Hematopoietic multipotent progenitor cell treated with erythropoietin and hydrocortisone succinate and interleukin-3 and kit ligand, for 17 days (in vitro differentiated cells): ENCODE data around the gene ADGRL3.
"Not testable (repeated sequence)": the region's sequence is repeated elsewhere in the genome, so short reads cannot be mapped to it uniquely, and the experiment has no call there.

Experiments
- DNase-seq: peaks from one replicate; pipeline ENCODE4 v3.0.0-alpha.2; 2015; ENCODE audit warnings: low spot score

Gene ADGRL3

GRCh38 chr4:61817071-61817470 is 616.9 kb downstream of the ADGRL3 start:
- no peak for DNase-seq

DNA sequence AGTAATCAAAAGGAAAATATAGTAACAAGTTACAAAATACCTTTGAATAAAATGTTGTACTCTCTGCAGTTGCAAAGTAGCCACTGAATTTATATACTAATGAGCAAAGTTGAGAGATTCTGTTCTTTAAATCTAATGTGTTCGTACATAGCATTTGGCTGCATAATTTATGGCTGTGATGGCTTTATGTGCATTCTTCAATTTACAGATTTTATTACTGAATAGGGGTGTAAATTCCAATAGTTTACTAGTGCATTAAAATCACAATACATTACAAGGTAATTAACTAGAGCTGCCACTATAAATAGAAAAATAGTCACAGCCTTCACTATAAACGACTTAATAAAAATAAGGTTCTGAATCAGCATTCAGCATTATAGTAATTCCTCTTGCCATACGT is 620.0 kb downstream of the ADGRL3 start:
- no peak for DNase-seq

GRCh38 chr4:61824454-61824853 is 624.3 kb downstream of the ADGRL3 start:
- no peak for DNase-seq

DNA sequence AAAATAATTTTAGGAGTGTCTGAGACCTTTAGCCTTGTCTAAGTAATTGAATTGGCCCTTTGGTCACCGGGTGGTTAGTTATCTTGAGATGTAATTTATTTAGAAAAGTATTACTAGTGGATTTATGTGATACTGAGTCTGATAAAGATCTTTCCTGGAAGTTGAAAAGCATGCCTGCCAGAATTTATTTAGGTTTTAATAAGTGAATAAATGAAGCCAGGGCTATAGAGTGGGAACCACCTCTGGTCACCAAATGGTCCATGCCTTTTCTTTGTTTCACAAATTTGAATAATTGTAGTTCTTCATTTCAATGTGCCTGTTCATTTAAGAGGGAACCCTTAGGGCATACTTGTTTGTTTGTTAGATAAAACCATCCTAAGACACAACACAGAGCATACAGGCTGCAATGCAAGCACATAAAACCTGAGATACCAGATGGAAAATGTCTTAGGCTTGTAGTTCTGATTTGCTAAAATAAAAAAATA is 627.8 kb downstream of the ADGRL3 start:
- no peak for DNase-seq

GRCh38 chr4:61828960-61829359 is 628.8 kb downstream of the ADGRL3 start:
- no peak for DNase-seq

DNA sequence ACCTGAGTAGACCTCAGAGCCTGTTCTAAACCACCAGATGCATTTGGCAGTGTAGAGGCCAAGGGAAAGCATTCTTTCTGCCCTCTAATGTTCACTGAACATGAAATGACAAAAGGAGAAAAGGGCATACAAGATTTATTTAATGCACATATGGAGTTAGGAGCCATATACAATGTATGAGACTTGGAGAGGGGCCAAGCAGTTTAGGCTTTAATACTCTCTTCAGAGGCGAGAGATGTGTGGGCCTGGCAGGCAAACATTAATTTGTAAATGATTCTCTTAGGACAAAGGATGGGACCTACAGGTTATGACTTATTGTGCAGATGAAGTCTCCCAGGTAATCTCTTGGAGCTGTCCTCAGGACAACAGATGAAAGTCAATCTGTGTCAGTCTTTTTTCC is 631.9 kb downstream of the ADGRL3 start:
- DNase-seq: no peak

DNA sequence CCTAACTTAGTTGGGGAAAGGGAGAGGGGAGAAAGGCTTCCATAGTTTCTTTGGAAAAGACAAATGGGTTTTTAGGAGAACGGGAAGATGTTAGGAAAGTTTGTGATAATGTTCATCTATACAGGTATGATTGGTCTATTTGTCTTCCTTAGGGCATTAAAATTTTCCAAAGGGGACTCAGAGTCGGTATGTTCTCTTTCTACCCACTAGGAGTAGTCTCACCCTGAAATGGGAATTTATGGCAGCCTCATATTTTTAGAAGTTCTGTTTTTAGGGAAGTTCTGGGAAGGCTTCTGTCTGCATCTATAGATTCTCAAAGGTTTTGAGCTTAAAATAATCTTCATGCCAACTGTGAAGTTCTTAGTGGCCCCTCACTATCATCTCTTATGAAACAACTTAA is 637.3 kb downstream of the ADGRL3 start:
- no peak for DNase-seq

GRCh38 chr4:61838072-61838471 is 637.9 kb downstream of the ADGRL3 start:
- no peak for DNase-seq

DNA sequence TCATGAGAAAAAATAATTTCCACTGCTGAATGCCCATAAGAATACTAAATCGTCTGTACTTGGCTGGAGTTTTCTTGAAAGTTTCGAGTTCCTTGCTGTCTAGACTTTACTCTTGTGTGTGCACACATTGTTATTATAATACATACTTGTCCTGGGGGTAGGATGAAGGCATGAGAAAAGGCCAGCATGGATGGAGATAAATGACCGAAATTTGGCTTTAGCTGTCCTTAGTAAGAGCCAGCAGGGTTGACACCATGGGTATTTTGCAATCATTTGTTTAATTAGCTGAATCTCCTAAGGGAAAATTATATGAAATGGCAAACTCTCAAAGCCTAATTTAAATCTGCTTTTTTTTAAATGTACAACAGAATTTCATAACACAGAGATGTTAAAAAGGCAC is 641.6 kb downstream of the ADGRL3 start:
- DNase-seq: no peak

DNA sequence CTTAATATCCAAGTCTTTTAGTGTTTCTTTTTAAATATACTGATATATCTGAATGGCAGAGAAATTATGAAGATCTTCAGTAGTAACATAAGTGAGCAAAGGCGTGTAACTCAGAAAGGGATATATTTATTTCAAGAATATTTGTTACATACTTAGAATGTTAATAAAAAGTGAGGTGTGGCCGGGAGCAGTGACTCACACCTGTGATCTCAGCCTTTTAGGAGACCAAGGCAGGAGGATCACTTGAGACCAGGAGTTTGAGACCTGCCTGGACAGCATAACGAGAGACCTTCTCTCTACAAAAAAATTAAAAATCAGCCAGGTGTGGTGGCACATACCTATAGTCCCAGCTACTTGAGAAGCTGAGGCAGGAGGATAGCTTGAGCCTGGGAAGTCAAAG is 651.0 kb downstream of the ADGRL3 start:
- DNase-seq: no peak

- DNase-seq: not testable (repeated sequence)
Observed at GRCh38 chr4:61852105-61852504, 652.0 kb downstream of the ADGRL3 start.

GRCh38 chr4:61853041-61853440 is 652.9 kb downstream of the ADGRL3 start:
- no peak for DNase-seq

- DNase-seq: no peak
Observed at GRCh38 chr4:61860376-61860775, 660.2 kb downstream of the ADGRL3 start.

DNA sequence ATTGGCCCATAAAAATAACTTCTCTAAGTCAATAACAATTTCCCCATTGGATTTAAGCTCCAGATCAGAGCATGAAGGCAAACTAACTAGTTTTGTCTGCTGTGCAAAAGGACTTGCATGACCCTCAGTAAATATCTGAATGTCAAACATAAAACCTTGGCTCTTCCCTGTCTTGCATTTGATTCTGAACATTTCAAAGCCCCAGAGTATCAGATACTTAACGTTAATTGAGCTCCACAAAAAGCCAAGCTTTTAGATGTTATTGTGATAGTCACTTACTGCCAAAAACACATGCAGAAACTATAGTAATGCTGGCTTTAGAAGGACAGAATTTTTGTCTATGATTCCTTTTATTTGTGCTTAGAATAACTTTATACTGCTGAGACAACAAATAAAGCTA is 664.2 kb downstream of the ADGRL3 start:
- DNase-seq: no peak

GRCh38 chr4:61866378-61867030 is 666.4 kb downstream of the ADGRL3 start:
- DNase-seq: no peak

DNA sequence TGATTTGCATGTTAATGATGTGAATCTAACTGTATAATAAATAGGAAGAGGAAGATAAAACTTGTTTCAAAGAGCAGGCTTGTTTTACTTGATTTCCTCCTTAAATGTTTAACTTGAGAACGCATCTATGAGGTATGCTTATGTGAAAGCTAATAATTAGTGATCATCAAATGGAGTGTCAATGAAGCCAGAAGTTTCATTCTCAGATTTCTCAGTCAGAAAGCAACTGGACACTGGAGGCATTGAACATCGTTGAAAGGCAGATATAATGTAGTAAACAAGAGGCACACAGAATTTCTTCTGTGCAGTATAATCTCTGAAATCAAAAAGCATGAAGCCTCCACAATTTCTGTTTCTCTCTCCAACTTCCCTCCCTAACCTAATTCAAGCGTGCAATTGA is 672.9 kb downstream of the ADGRL3 start:
- DNase-seq: no peak

GRCh38 chr4:61877266-61877665 is 677.1 kb downstream of the ADGRL3 start:
- no peak for DNase-seq

GRCh38 chr4:61877893-61878292 is 677.8 kb downstream of the ADGRL3 start:
- no peak for DNase-seq

GRCh38 chr4:61882381-61882780 is 682.3 kb downstream of the ADGRL3 start:
- DNase-seq: no peak

DNA sequence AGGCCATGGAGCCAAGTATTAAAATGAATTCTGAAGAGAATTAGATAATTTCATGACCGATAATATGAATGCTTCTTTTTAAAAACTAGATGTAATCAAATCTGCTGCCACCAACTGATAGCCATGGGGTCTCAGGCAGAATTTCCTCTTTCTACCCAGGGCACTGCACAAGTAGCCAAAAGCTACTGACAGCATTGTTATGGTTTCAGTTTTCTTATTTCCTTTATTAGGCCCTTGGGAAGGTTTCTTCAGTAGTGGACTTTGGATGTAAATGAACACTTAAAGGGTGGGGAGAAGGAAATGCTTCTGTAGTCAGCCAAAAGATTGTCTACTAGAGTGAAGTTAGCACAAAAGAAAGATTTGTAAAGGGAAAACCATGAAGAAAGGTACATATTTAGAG is 686.0 kb downstream of the ADGRL3 start:
- DNase-seq: no peak

- no peak for DNase-seq
Observed at GRCh38 chr4:61889117-61889516, 689.0 kb downstream of the ADGRL3 start.

GRCh38 chr4:61890321-61890720 is 690.2 kb downstream of the ADGRL3 start:
- no peak for DNase-seq

DNA sequence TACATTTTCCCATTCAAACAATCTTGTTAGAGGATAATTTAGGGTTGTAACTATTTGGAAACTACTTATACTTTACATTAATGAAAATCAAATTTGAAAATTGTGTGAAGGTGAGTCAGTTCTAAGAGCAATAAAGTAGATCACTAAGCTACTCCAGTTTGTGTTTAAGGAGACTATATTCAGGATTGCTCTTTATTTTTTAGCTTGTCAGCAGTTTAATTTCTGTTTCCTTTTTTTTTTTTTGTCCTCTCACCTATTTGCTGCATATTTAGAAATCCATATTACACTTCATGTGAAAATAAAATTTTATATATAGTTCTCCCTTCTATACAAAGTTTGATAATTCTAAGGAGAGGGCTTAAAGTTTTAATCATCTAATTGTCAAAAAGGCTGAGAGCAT is 691.8 kb downstream of the ADGRL3 start:
- no peak for DNase-seq

- DNase-seq: no peak
Observed at GRCh38 chr4:61896634-61897033, 696.5 kb downstream of the ADGRL3 start.

- no peak for DNase-seq
Observed at GRCh38 chr4:61909031-61909430, 708.9 kb downstream of the ADGRL3 start.
